Activated CD4-positive, alpha-beta T cell treated with anti-CD3 and anti-CD28 coated beads, Interleukin-2, amount 50 U/mL, for 48 hours (primary cell): ENCODE data around the gene CDH6.

ENCODE experiments used
- DNase-seq, 2 experiments: peaks; one replicate each; pipeline ENCODE4 v3.0.0-alpha.2; 2020

The CDH6 gene

DNA sequence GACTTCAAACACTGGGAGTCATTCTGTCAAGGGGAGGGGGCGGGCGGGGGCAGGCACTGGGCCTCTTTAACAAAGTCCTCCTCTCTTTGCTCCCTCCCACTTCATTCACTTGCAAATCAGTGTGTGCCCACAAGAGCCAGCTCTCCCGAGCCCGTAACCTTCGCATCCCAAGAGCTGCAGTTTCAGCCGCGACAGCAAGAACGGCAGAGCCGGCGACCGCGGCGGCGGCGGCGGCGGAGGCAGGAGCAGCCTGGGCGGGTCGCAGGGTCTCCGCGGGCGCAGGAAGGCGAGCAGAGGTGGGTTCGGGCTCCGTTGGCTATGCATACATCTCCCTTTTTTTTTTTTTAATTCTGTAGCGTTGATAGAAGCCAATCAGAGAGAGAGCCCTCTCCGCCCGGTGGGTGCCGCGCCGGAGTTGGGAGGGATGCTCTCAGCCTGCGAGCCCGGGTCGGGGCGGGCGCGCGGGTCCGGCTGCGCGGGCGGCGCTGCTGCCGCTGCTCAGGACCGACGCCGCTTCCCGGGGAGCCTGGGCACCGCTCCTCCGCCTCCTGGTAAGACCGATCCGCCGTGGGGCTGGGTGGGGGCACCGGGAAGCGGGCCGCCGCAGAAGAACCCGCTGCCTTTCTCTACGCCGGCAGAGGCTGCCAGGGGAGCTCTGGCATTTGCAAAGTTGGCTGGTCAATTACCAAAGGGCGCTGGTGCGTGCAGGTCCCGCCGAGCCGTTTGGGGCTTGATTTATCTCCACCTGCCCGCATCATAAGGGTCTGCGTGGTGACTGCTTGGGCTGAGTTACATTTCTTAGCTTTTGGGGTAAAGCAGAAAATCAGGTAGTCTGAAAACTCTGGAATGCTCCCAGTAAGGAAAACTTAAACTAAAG, at the start of gene CDH6:
TSS of gene CDH6 (plus strand) at position 96 of the 877 bp plus-strand sequence. CDS start 73,788 bp downstream, outside the sequence.
- DNase-seq = no peak

DNA sequence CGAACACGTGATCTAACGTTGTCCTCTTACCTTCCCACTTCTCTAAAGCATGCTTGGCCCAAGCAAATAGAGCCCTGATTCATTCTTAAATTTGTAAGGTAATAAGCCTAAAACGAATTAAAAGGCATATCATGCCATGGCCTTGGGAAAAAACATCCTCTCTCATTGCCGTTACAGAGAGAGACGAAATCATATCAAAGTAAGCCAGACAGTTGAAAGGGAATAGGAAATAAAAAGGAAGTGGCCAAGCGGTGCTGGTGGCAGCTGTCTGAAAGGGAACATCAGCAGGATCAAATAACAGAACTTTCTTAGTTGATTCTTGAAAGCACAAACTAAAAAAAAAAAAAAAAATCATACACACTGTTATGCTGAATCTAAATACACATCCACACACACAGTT, 49.1 kb upstream of the CDH6 start:
- no peak for DNase-seq

DNA sequence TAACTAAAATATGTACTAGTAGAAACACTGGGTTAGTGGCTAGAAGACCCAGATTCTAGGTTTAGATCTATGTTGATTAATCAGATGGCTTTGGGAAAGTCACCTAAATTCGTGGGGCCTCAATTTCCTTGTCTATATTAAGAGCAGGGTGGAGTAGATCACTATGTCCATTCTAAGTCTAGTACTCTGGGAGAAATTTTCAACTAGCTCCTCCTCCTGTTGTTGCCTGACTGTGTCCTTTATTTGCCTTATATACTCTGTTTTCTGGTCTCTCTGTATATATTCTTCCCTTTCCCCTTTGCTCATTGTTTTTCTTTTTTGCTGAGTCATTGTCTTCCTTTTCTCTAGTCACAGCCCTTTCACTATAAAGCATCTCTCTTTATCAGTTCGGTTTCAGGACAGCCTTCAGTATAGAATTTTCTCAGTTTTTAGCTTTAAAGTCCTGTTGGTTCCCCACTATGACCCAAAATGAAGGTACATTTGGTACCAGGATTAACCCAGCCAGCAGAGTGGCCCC, 44.5 kb upstream of the CDH6 start:
- no peak for DNase-seq

DNA sequence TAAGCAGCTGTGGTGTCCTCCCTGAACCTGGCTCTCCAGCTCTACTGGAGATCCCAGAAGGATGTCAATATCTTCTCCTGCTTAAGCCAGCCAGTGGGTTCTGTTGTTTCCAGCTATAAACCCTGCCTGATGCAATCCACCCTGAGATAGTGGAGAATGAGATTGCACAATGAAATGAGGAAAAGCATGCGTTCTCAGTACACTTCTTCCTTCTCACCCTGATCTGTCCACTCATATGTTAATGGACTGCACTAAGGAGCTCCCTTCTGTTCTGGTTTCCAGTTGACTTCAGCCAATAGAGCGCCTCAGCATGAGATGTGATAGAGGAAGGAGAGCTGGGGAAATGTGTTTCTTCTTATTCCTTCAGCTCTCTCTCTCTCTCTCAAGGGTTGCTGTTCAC, 40.0 kb upstream of the CDH6 start:
- DNase-seq = no peak

DNA sequence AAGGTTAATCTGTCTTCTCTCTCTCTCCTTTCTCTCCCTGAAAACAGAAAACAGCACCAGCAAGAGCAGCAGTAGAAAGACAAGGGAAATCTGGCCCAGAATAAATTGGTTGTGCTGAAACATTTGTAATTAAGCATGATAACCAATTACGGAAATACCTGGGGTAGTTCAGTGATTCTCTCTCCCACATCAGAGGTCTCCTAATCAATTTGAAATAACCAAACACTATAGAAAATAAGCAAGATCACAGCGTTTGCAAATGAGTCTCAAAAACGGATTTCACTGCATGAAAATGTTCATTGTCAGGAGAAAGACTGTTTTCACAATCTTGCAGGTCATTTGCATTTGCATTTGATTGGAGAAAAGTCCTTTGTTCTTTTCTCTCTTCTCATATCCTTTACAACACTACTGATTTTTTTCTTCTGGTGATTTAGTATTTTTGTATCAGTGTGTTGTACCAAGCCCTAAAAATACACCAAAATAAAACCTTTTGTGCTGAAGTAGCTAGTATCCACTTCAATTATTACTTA, 36.8 kb upstream of the CDH6 start:
- no peak for DNase-seq

DNA sequence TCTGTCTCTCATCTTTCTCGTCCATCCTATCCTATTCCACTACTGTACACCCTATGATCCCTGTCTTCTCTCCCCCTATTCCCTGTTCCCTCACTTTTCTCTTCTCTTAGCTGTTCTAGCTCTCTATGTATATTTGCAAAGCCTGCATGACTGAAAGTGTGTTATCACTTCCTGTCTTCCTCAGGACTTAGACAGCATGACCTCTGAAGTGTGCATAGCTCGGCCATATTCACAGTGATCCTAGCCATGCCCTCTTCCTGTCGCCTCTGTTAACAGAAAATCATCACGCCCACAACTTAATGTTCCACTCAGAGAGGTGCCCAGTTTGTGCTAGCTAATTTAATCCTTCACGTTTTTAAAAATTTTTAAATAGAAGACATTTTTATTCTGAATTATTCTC, 35.8 kb upstream of the CDH6 start:
- DNase-seq = no peak

DNA sequence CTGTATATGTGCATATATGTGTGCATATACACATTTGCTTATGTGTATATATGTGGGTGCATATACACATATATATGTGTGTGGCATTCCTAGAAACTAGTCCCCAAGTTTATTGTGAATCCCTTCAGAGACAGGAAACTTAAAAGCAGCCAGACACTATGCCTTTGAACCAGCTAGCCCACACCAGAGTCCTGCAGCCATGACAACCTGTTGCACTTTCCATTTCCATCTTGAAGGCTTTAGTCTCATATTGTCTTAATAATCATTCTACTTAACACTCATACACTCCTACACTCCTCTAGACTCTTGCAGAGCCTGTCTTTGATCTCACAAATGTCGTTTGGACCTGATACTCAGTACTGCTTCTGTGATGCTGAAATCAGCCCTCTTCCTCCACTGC, 34.8 kb upstream of the CDH6 start:
- DNase-seq = no peak

DNA sequence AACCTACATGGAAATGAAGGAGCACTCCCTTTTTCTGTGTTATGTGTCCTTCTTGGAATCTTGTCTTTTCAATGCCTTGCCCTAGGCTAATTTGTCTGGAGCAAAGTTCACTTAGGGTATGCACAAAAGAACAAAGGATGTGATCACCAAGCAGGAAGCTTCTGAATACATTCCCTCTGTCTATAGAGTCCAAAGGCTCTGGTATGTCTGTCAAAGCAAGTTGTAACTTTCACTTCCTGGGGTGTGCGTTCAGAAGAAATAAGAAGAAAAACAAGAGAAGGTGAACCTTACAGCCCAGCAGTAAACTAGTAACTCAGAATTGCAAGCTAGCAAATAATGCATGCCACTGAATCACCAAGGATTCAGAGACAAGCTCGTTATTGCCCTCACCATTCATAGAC, 31.7 kb upstream of the CDH6 start:
- no peak for DNase-seq

DNA sequence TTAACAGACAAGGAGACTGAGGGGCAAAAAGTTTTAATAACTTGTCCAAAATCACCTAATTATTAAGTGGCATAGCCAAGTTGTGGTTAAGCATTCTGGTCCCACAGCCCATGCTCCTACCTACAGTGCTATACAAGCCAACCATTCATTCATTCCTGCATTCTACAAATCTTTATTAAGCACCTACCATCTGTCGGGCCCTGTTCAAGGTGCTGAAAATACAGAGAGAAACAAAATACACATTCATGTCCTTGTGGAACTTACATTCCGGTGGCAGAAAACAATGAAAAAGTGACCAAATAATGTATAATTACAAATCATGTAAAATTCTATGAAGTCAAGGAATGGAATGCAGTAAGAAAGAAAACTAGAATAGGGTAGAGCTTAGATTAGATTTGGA, 27.8 kb upstream of the CDH6 start:
- no peak for DNase-seq

DNA sequence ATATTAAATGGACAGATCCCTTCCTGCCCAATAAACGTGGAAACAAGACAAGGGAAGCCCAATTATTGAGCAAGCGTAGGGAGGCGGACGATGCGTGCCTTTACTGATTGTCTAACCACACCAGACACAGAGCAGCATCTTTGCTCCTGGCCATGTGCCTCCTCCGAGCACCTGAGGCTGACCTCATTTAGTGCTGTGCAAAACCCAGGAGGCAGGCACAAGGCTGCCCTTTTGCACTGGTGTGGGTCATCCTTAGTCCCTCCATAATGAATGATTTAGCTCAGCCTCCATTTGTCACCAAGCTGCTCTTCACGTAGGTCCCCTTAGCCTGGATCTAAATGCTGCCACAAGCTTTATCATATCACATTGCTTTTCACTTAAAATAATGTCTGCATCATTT, 24.1 kb upstream of the CDH6 start:
- DNase-seq = no peak

DNA sequence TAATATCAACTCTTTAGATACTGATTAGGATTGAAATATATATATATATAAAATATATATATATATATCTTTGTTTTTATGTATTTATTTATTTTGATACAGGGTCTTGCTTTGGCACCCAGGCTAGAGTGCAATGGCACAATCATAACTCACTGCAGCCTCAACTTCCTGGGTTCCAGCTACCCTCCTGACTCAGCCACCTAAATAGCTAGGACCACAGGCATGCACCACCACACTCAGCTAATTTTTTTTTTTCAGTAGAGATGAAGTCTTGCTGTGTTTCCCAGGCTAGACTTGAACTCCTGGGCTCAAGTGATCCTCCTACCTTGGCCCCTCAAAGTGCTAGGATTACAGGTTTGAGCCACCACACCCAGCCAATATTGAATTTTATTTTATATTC, 20.6 kb upstream of the CDH6 start:
- DNase-seq = no peak

DNA sequence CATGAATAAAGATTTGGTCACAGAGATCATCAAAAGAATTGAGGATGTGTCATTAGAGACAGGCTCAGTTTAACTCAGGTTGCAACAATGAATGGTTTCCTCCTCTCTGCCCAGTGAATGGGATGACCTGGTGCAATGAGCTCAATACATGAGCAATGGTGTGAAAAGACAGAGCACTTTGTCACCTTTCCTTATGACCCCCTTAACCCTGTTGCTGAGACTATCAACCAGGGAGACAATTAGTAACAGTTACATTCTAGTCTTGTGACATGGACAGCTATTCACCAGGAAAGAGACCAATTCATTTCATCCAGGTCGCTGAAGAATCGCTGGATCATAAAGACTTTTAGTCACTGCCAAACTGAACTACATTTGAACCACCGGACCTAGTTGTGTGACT, 19.9 kb upstream of the CDH6 start:
- no peak for DNase-seq

DNA sequence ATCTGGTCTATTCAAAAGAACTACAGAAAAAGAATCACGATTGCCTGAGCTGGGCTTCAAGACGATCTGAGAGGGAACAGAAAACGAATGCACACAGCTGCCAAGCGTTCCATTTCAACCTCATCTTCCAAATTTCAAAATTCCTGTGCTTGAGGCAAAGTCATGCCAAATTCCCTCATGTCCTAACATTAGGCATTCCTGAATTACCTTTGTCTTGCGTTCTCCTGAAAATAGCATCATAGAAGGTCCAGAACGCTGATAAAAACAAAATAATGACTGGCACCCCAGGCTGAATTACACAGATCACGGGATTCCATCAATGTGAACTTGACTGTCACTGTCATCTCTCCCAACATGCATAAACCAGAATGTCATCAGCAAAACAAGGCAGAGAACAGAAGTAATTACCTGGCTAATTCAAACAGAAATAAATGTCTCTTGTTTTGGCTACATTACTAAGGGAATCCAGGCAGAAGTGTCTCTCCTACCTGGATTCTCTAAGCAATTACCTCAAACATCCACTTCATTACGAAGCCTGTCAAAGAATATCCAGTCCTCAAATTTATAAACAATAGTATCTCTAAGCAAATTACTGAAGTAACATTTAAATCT, 12.0 kb upstream of the CDH6 start:
- no peak for DNase-seq

DNA sequence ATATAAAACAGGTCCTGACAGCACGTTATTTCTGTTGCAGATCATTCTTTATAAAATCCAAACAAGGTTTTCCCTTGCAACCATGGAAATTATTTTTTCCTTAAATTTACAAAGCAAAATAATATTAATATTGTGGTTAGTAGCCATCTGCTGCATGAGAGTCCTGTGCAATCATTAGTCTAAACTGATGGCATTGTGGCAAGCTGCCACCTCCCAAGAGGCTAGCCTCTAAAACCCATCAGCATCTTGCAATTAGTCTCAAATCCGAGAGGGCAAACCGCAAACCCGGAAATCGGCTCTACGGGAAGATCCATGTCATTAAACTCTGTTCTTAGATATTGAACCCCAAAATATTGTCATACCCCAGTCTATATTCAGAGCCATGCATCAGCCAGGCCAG, 11.3 kb upstream of the CDH6 start:
- DNase-seq = no peak

DNA sequence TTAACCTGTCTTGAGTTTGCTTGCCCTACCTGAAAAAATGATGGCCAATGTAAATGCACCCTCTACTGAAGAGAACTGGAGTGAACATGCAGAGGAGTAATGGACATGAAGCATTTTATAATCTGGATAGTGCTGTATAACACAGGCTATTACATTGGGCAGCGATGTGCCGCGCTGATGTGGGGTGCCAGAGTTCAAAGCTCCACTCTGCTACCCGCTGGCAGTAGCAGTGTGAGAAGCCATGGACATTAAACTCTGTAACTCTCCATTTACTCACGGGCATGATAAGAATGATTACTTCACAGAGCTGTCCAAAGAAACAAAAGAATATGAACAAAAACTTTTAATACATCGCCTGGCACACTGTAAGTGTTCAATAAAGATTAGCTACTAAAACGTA, 7.5 kb upstream of the CDH6 start:
- DNase-seq = no peak

DNA sequence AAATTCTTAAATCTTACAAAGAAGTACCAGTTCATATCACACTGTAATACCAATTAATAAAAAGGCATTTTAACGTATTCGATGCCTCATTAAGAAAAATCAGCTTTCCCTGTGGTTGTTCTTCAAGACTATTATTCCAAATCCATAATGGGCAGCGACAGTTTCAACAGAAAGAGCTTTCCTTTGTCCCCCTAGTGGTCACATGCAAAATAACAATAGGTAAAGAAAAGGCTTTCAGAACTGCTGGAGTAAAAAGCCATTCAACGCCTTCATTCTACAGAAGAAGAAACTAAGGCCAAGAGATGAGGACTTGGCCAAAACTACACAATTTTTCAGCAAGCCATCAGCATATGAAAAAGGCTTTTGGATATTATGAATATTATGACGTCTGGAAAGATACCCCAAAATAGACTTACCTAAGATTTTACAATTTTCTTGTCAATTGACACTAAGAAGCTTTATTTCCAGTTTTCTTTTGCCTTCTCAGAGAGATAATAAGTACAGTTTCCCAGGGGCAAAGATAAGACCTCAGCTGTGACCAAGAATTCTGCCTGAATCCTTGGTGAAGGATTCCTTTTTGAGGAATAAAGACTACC, 6.7 kb upstream of the CDH6 start:
- no peak for DNase-seq

DNA sequence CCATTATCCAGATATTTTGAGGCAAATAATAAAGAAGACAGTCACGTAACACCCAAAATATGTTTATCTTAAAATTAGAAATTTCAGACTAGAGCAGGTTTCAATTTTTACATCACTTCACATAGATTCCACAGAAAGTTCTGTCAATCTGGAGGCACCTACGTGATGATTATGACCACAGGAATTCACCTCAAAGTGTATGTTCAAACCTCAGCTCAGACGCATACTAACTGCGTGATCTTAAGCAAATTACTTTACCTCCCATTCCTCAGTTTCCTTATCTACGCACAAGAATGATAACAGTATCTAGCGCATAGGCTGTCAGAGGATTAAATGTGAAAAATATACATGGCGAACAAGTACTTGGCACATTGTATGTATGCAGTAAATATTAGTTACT, 5.9 kb upstream of the CDH6 start:
- DNase-seq = no peak

DNA sequence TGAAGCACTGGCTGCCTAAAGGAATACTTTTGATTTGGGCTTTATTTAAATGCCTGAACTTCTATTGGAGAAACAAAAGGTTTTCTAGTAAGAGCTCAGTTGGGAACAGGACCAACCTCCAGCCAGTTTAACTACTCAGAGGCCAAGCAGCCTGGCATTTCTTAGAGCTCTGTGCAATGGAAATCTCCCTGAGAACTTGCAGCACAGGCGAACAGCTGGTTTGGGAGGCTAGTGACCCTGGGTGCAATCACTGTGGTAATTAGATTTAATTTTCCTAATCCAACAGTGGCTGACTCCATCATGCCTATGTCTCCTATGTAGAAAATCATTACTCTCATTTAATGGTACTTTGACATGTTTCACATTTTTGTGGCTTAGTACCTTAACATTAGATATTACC, 1.0 kb upstream of the CDH6 start:
- DNase-seq = no peak

DNA sequence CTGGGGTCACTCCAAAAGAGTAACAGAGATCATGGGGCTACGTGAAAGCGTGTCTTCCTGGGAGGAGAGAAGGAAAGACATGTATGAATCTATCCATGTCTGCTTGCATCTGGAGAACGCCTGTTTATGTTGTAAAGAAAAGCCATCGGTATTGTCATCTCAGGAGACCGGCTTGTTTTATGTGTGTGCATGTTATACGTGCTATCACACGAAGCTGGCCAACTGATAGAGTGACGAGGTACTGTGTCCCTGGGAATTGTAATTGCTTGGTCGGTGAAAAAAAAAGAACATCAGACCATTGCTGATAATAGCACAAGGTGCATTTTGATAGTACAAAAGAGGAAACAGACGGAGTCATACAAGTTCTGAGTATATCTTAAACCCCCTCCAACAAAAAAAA, 370 bp upstream of the CDH6 start:
- DNase-seq = no peak

DNA sequence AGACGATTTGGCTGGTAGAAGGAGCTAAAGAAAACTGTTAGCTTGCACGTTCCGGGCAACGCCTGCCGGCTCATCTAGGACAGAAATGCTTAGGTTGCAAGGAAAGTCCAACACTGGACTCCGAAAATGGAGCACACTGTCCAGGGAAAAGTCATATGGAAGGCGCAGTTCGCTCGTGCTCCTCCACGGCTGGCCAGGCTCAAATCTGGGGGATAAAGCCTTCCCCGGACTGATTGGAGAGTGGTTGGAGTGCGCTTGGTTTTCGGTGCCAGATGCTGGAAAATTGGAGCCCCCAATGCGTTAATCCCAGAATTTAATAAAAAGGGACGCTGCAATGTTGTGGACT, 955 bp downstream of the CDH6 start:
- no peak for DNase-seq

DNA sequence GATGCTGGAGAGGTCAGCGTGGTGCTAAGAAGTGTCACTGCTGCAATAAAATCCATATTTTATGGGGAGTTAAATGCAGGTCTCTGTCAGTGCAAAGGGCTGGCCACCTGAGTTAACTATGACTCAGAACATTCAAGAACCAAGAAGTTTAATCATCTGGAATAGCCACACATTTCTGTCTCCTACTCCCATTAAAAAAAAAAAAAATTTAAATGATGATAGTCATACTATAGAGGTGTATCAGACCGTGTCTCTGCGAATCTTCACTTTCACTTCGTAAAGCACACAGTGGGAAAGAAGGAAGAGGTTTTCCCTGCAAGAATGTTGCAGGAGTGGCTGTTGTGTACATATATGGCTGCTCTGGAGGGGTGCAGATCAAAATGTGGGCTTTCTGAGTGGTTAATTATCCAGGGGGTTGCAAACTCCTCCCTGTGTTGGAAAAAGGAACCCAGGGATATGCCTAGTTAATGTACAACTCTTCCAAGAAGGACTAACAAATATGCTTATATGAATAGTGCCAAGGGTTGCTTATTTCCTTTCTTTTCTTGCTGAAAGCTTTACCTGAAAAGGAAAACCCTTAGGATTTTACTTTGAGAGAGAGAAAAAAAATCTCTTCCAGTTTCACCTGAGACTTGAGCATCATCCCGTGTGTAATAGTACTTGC, 1.5 kb downstream of the CDH6 start:
- no peak for DNase-seq

DNA sequence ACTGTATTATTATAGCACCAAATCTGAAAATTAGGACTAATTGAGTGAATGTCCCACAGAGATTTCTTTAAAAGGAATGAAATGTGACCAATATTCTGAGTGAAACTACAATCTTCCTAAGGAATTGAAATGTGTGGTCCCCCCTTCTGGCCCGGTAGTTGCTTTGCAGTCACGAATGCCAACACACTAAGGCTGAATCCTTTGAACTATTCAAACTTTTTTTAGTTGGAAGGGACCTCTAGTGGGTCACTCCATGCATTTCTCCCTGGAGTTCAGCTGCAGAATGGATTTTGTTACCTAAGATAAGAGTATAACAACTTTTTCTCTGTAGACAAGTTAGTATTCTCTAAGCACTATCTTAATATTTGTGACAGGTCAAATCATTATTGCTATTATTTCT, 2.8 kb downstream of the CDH6 start:
- no peak for DNase-seq

DNA sequence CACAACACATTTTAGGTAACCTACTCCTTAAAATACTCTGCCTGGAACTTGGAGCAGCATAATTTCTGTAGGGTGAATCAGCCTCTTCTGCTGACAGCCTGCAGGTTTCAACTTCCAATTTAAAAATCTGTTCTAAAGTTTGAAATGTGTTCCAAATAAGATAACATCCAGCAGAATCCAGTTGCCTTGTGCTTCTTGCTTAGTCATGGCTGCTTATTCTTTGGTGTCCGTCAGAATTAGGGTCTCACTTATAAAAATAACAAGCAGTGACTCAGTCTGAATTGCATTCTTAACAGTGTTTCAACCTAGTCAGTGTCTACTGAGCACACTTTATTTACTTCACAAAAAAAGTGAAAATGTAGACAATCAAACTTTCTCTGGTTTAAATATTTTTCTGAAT, 3.7 kb downstream of the CDH6 start:
- DNase-seq = no peak
